Epithelial cell of proximal tubule (primary cell): Measurements from ENCODE around the gene PPIF. TPM values are rescaled to one million over a fixed set of nuclear protein-coding genes. Genes with fewer than 3 reads are reported as not detected.

Experiments
- DNase-seq: peaks from one replicate; pipeline ENCODE4 v3.0.0-alpha.2; 2011; ENCODE audit warnings: low read depth
- H3K4me3 ChIP-seq: 2 replicates; pipeline ENCODE4 v1.5.1; 2011; ENCODE audit warnings: low read depth, mild to moderate bottlenecking, low read length
- CTCF ChIP-seq: conservative IDR thresholded peaks from 2 replicates; pipeline ENCODE4 v1.5.1; 2012; ENCODE audit warnings: low read depth, mild to moderate bottlenecking, low read length
- total RNA-seq: library from RNA; depleted of rRNA; stranded (reverse); fragments of >200 nt; gene quantifications from 2 replicates; pipeline ENCODE4 v1.2.3, GENCODE V29; 2015

Gene PPIF
- total RNA-seq, 1 donor from 2014 or later: 62.0 TPM

- DNase-seq: peak; percentile 41
- TF ChIP-seq CTCF: no peak
- peak overlapping the region; percentile 36 for H3K4me3 ChIP-seq
Observed at GRCh38 chr10:79399223-79399831, 52.1 kb downstream of the PPIF start.

GRCh38 chr10:79400146-79401004 lies 53.1 kb downstream of the PPIF start:
- no peak for DNase-seq
- TF ChIP-seq CTCF: peak; percentile 76
- no peak overlapping the region for H3K4me3 ChIP-seq

GRCh38 chr10:79401015-79401921 lies 54.0 kb downstream of the PPIF start:
- no peak for DNase-seq

GRCh38 chr10:79402625-79402946 lies 55.3 kb downstream of the PPIF start:
- H3K4me3 ChIP-seq: no peak overlapping the region
- TF ChIP-seq CTCF: no peak
- no peak for DNase-seq

More at GRCh38 chr10:79401015-79401921, 54.0 kb downstream of the PPIF start:
- no peak overlapping the region for H3K4me3 ChIP-seq
- TF ChIP-seq CTCF: no peak

- no peak for DNase-seq
- TF ChIP-seq CTCF: no peak
- H3K4me3 ChIP-seq: no peak overlapping the region
Observed at GRCh38 chr10:79402951-79403350, 55.7 kb downstream of the PPIF start.

- DNase-seq: no peak
- H3K4me3 ChIP-seq: no peak overlapping the region
- TF ChIP-seq CTCF: no peak
Observed at GRCh38 chr10:79403441-79404230, 56.4 kb downstream of the PPIF start.
